Measurements from ENCODE around the gene U2AF1L4. TPM values are rescaled to one million over a fixed set of nuclear protein-coding genes. Genes with fewer than 3 reads are reported as not detected.

The U2AF1L4 gene
- total and polyA plus RNA-seq, 2 donors (not counting 1 experiment from before 2014, with no cell fraction given), result 62.1 to 89.7 TPM

DNA sequence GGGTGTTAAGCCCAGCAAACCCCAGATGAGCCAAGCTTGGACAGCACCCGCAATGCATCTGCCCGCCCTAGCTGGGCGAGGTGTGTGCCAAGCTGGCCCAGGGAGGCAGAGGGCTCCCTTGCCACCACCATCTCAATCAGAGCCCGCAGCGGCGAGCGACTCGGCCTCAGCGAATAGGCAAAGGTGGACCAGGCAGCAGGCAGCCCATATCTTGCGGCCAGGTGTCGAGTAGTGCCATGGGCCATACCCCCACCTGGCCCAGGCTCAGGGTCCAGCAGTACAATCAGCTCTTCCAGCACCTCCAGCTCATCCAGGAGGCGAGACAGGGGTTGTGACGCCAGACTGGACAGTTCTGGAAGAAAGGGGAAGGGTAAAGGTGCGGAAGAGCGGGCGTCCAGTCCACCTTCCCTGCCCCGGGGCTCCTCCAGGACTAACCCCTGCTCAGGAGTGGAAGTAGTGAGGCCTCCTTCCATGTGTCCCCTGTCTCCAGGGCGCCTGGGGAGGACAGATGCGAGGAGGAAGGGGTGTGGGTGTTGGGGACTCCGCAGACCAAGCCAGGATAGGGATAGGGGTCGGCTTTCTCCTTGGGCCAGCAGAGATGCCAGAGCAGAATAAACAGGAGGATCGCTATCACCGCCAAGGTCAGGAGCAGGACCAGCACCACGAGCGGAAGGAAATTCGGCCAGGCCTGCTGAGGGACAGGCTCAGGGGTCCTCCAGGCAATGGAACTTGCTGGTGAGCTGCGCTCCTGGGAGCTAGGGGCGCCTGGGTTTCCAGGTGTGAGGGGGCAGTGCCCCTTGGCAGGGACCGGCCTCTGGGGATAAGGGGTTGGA lies 5.7 kb downstream of the U2AF1L4 start:
- peaks cover 34 to 62% of the 10 kb centered on the region in 2 donors for H3K4me1 ChIP-seq (ENCODE audit: control insufficient read depth in 2 of 2, insufficient read depth in 2 of 2, low read length in 2 of 2)
- intact Hi-C loops (cut with micrococcal nuclease), result loop anchor here (1.0 to 10.0 kb wide), 8 partner anchors 19 to 475 kb away; partner anchors contain the start of genes ARHGAP33, PROSER3, ZNF146 and ZNF565
- Mint-ChIP-seq H3K4me1 (peaks cover 52% of the 10 kb centered on the region), H3K9me3 (ENCODE audit: insufficient read depth) (no peaks in the 10 kb centered on the region), H3K4me3 (peak overlapping the region; percentile 61), H3K27ac (peak overlapping the region; percentile 50), H3K27me3 (no peaks in the 10 kb centered on the region)
- peak overlapping the region in 4 of 5 experiments; percentile 81 to 93 (median 84) for H3K4me3 ChIP-seq (ENCODE audit: control extremely low read depth in 1 of 5, extremely low read depth in 1 of 5, insufficient read depth in 1 of 5, low read depth in 2 of 5, low read length in 4 of 5)
- no peaks in the 10 kb centered on the region for H3K27me3 ChIP-seq (replicated peaks in 1 of 4; ENCODE audit: control extremely low read depth in 1 of 4, control insufficient read depth in 3 of 4, insufficient read depth in 4 of 4, low read length in 3 of 4)
- H3K4me2 ChIP-seq (replicated peaks; ENCODE audit: low read depth, low read length, poor library complexity, severe bottlenecking), result peak overlapping the region; percentile 100
- H3K27ac ChIP-seq (ENCODE audit: low read length in 2 of 2), result no peak overlapping the region
- DNase-seq, result no peak
- TF ChIP-seq, protein P1, sequence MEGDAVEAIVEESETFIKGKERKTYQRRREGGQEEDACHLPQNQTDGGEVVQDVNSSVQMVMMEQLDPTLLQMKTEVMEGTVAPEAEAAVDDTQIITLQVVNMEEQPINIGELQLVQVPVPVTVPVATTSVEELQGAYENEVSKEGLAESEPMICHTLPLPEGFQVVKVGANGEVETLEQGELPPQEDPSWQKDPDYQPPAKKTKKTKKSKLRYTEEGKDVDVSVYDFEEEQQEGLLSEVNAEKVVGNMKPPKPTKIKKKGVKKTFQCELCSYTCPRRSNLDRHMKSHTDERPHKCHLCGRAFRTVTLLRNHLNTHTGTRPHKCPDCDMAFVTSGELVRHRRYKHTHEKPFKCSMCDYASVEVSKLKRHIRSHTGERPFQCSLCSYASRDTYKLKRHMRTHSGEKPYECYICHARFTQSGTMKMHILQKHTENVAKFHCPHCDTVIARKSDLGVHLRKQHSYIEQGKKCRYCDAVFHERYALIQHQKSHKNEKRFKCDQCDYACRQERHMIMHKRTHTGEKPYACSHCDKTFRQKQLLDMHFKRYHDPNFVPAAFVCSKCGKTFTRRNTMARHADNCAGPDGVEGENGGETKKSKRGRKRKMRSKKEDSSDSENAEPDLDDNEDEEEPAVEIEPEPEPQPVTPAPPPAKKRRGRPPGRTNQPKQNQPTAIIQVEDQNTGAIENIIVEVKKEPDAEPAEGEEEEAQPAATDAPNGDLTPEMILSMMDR (IDR thresholded peaks at IDR 0.05), result no peak
- no peak for TF ChIP-seq EZH2 (IDR thresholded peaks at IDR 0.05; ENCODE audit: borderline replicate concordance, insufficient read depth, low read depth, low read length, poor library complexity, severe bottlenecking)
- H3K36me3 ChIP-seq (replicated peaks in 1 of 2; ENCODE audit: control extremely low read depth in 1 of 2, control insufficient read depth in 1 of 2, extremely low read depth in 1 of 2, insufficient read depth in 2 of 2, low read length in 1 of 2), result peaks cover 0 to 43% of the 10 kb centered on the region in 2 experiments
- CTCF ChIA-PET, result interaction anchor here (1.1 to 1.6 kb wide), 4 partner anchors 9 to 37 kb away, joined by 3 to 7 read pairs (median 4); partner anchors contain the start of gene LIN37
- H2AFZ ChIP-seq (ENCODE audit: insufficient read depth, low read depth, low read length, poor library complexity, severe bottlenecking), result no peak overlapping the region
- no peaks in the 10 kb centered on the region for H3K9me3 ChIP-seq (ENCODE audit: control extremely low read depth in 1 of 3, control insufficient read depth in 2 of 3, insufficient read depth in 1 of 3, low read length in 2 of 3)
- WGBS (ENCODE audit: insufficient coverage), result 92% methylated on average over 24 of the region's 29 CpGs
- POLR2A ChIA-PET, result interaction anchor here (0.7 to 1.5 kb wide), 4 partner anchors 9 to 23 kb away, joined by 3 to 10 read pairs (median 3); partner anchors contain the start of gene LIN37
- ATAC-seq (ENCODE audit: low read depth), result no peak
- H3K9ac ChIP-seq (ENCODE audit: low read length), result peak overlapping the region; percentile 91
- H3K79me2 ChIP-seq (ENCODE audit: control insufficient read depth, insufficient read depth, low read length), result peaks cover 49% of the 10 kb centered on the region
- peaks cover 34% of the 10 kb centered on the region for H4K20me1 ChIP-seq (ENCODE audit: control insufficient read depth, insufficient read depth, low read length, poor library complexity, severe bottlenecking)

DNA sequence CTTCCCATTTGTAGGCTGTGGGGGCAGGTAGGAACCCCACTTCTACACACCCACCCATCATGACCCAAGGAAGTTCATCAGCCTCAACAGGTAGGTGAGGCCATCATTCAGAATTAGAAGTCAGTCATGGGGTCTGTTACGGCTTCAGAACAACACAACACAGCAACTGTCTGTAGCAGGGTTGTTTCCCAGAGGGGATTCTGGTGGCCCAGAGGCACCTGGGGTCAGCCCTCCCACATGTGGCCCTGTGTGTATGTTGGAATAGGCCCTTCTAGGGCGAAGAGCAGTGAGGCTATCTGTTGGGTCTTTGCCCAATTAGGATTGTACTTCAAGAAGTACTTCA lies 6.4 kb downstream of the U2AF1L4 start:
- peaks cover 50% of the 10 kb centered on the region for H3K4me1 Mint-ChIP-seq
- TF ChIP-seq, protein P1 (IDR thresholded peaks at IDR 0.05), result no peak
- no peak for TF ChIP-seq EZH2 (IDR thresholded peaks at IDR 0.05; ENCODE audit: borderline replicate concordance, insufficient read depth, low read depth, low read length, poor library complexity, severe bottlenecking)
- WGBS (ENCODE audit: insufficient coverage), result 100% methylated on average over 1 of the region's 2 CpGs

More for the DNA sequence above, 6.4 kb downstream of the U2AF1L4 start:
- Histone ChIP-seq H3K79me2 (ENCODE audit: control insufficient read depth, insufficient read depth, low read length) (peaks cover 48% of the 10 kb centered on the region), H3K9ac (ENCODE audit: low read length) (no peak overlapping the region), H3K4me1 (ENCODE audit: control insufficient read depth in 2 of 2, insufficient read depth in 2 of 2, low read length in 2 of 2) (peaks cover 28 to 56% of the 10 kb centered on the region in 2 donors), H3K27me3 (replicated peaks in 1 of 4; ENCODE audit: control extremely low read depth in 1 of 4, control insufficient read depth in 3 of 4, insufficient read depth in 4 of 4, low read length in 3 of 4) (no peaks in the 10 kb centered on the region), H3K9me3 (ENCODE audit: control extremely low read depth in 1 of 3, control insufficient read depth in 2 of 3, insufficient read depth in 1 of 3, low read length in 2 of 3) (no peaks in the 10 kb centered on the region), H3K27ac (ENCODE audit: low read length in 2 of 2) (no peak overlapping the region), H3K36me3 (replicated peaks in 1 of 2; ENCODE audit: control extremely low read depth in 1 of 2, control insufficient read depth in 1 of 2, extremely low read depth in 1 of 2, insufficient read depth in 2 of 2, low read length in 1 of 2) (peaks cover 0 to 47% of the 10 kb centered on the region in 2 experiments), H2AFZ (ENCODE audit: insufficient read depth, low read depth, low read length, poor library complexity, severe bottlenecking) (no peak overlapping the region), H4K20me1 (ENCODE audit: control insufficient read depth, insufficient read depth, low read length, poor library complexity, severe bottlenecking) (peaks cover 37% of the 10 kb centered on the region), H3K4me2 (replicated peaks; ENCODE audit: low read depth, low read length, poor library complexity, severe bottlenecking) (no peak overlapping the region), H3K4me3 (ENCODE audit: control extremely low read depth in 1 of 5, extremely low read depth in 1 of 5, insufficient read depth in 1 of 5, low read depth in 2 of 5, low read length in 4 of 5) (no peak overlapping the region)
- intact Hi-C loops (cut with micrococcal nuclease), result no loop called here
- ChIA-PET POLR2A (no interaction called here), CTCF (no interaction called here)
- H3K9me3 Mint-ChIP-seq (ENCODE audit: insufficient read depth), result no peaks in the 10 kb centered on the region
- no peaks in the 10 kb centered on the region for H3K27me3 Mint-ChIP-seq
- peak overlapping the region; percentile 61 for H3K4me3 Mint-ChIP-seq
- H3K27ac Mint-ChIP-seq, result peak overlapping the region; percentile 27
- ATAC-seq (ENCODE audit: low read depth), result no peak
- no peak for DNase-seq
